A549 (cell line): ENCODE results near the gene AP4E1. TPM values are rescaled to one million over a fixed set of nuclear protein-coding genes. Genes with fewer than 3 reads are reported as not detected.

Experiments used
- ATAC-seq, 2 experiments: fragments of 200-7000 bp in 1 of 2; fragments of >200 bp in 1 of 2; cut with Nextera tagmentation in 1 of 2; cut with Tn5 transposase in 1 of 2; 3 replicates each; pipeline versions ENCODE4 v1.8.0 to v1.9.1; 2018 to 2020; ENCODE audit warnings: mild to moderate bottlenecking in 1 of 2, moderate library complexity in 1 of 2
- CTCF ChIA-PET: fragments of 300-600 bp; sonication (Branson Sonifier 250); formaldehyde crosslinking; extraction: SDS; loops from one replicate; lab custom pipeline; 2021; ENCODE audit warnings: antibody characterized with exemption, inconsistent platforms; lab: Yijun Ruan, JAX
- POLR2A ChIA-PET: fragments of 350-600 bp; formaldehyde crosslinking; extraction: SDS; loops from one replicate; lab custom pipeline; 2021; ENCODE audit warnings: antibody characterized with exemption, inconsistent platforms; lab: Yijun Ruan, JAX
- DNase-seq, 2 experiments: peaks; one replicate each; pipeline versions ENCODE4 v3.0.0 to v3.0.0-alpha.2; 2011 to 2016; ENCODE audit warnings: low read depth in 1 of 2, low spot score in 1 of 2
- FAIRE-seq: peaks from 2 replicates; lab custom pipeline; 2011; peaks lifted over from hg19 to GRCh38; lab: Jason Lieb, UNC
- H3K27ac ChIP-seq, 2 experiments: fragments of >200 bp; sonication (Bioruptor Twin); formaldehyde crosslinking; 3 replicates each; pipeline ENCODE4 v1.5.1; 2016 to 2017
- H3K4me1 ChIP-seq: fragments of >200 bp; sonication (Bioruptor Twin); formaldehyde crosslinking; 3 replicates; pipeline ENCODE4 v1.6.1; 2016
- H3K4me2 ChIP-seq: fragments of >200 bp; sonication (Bioruptor Twin); formaldehyde crosslinking; 3 replicates; pipeline ENCODE4 v1.6.1; 2016
- H3K4me3 ChIP-seq: fragments of >200 bp; sonication (Bioruptor Twin); formaldehyde crosslinking; 3 replicates; pipeline ENCODE4 v1.5.1; 2016
- H3K9me3 ChIP-seq: fragments of >200 bp; sonication (Bioruptor Twin); formaldehyde crosslinking; 3 replicates; pipeline ENCODE4 v1.6.1; 2016
- ATOH8 ChIP-seq: fragments of 250-450 bp; sonication (Bioruptor Pico); IDR thresholded peaks from 2 replicates; pipeline ENCODE4 v1.5.0; 2020; ENCODE audit warnings: low read depth, mild to moderate bottlenecking, moderate library complexity
- CBX2 ChIP-seq: fragments of 200-600 bp; sonication (generic); IDR thresholded peaks from 2 replicates; pipeline ENCODE4 v1.6.1; 2016; ENCODE audit warnings: low read depth, mild to moderate bottlenecking, borderline replicate concordance
- CBX8 ChIP-seq: fragments of 200-600 bp; sonication (generic); IDR thresholded peaks from 2 replicates; pipeline ENCODE4 v1.6.1; 2016
- CHD2 ChIP-seq: fragments of 150-350 bp; IDR thresholded peaks from 2 replicates; pipeline ENCODE4 v1.6.1; 2014; ENCODE audit warnings: low read length; ENCODE audit not compliant: partially characterized antibody
- CHD4 ChIP-seq: fragments of 200-600 bp; sonication (generic); IDR thresholded peaks from 2 replicates; pipeline ENCODE4 v1.6.1; 2016; ENCODE audit warnings: antibody characterized with exemption, mild to moderate bottlenecking, borderline replicate concordance
- E2F6 ChIP-seq: IDR thresholded peaks from 2 replicates; pipeline ENCODE4 v1.6.1; 2012; ENCODE audit warnings: low read depth, borderline replicate concordance
- ESRRA ChIP-seq: fragments of 150-350 bp; IDR thresholded peaks from 2 replicates; pipeline ENCODE4 v1.6.1; 2014; ENCODE audit warnings: mild to moderate bottlenecking, low read length, borderline replicate concordance
- FOSB ChIP-seq: fragments of 250-450 bp; sonication (Bioruptor Pico); IDR thresholded peaks from 2 replicates; pipeline ENCODE4 v1.5.0; 2020; ENCODE audit warnings: mild to moderate bottlenecking, moderate library complexity
- FOSL2 ChIP-seq, 2 experiments: fragments of 450-650 bp in 1 of 2; fragments of >200 bp in 1 of 2; sonication (Bioruptor Twin) in 1 of 2; formaldehyde crosslinking; IDR thresholded peaks; 2 replicates each; pipeline versions ENCODE4 v1.5.0 to v1.6.1; 2016 to 2020; ENCODE audit warnings: mild to moderate bottlenecking in 1 of 2, moderate library complexity in 1 of 2
- GATA3 ChIP-seq: IDR thresholded peaks from 2 replicates; pipeline ENCODE4 v1.6.1; 2012; ENCODE audit warnings: borderline replicate concordance
- HOXB5 ChIP-seq: fragments of 250-450 bp; sonication (Bioruptor Pico); IDR thresholded peaks from 2 replicates; pipeline ENCODE4 v1.5.0; 2020; ENCODE audit warnings: mild to moderate bottlenecking, moderate library complexity
- MAZ ChIP-seq: fragments of 150-350 bp; IDR thresholded peaks from 2 replicates; pipeline ENCODE4 v1.6.1; 2014; ENCODE audit warnings: antibody characterized with exemption, low read depth, low read length, borderline replicate concordance
- NFE2L2 ChIP-seq: fragments of 150-350 bp; conservative IDR thresholded peaks from 2 replicates; pipeline ENCODE4 v1.6.1; 2014; ENCODE audit warnings: low read length
- PBX3 ChIP-seq: IDR thresholded peaks from 2 replicates; pipeline ENCODE4 v1.6.1; 2012
- PHF8 ChIP-seq: fragments of 200-600 bp; sonication (generic); IDR thresholded peaks from 2 replicates; pipeline ENCODE4 v1.6.1; 2016; ENCODE audit warnings: low read depth, mild to moderate bottlenecking, antibody characterized with exemption, moderate library complexity, borderline replicate concordance
- RFX5 ChIP-seq: fragments of 450-650 bp; IDR thresholded peaks from 2 replicates; pipeline ENCODE4 v1.7.1; 2014; ENCODE audit warnings: antibody characterized with exemption, mild to moderate bottlenecking, moderate library complexity
- SMC3 ChIP-seq: fragments of >200 bp; sonication (Bioruptor Twin); formaldehyde crosslinking; IDR thresholded peaks from 3 replicates; pipeline ENCODE4 v1.6.1; 2018; ENCODE audit warnings: inconsistent platforms
- ZNF302 ChIP-seq: fragments of 250-450 bp; sonication (Bioruptor Pico); IDR thresholded peaks from 2 replicates; pipeline ENCODE4 v1.9.0; 2021; ENCODE audit warnings: inconsistent platforms, mild to moderate bottlenecking, moderate library complexity
- WGBS: methylation state at CpG from one replicate; pipeline ENCODE4 v1.1.6; 2017; ENCODE audit errors: missing lambda C conversion rate; 5-methylcytosine and 5-hydroxymethylcytosine counted together
- polyA plus RNA-seq, 4 experiments: library from polyadenylated mRNA; depleted of rRNA in 3 of 4; stranded (reverse); fragments of >200 nt; fragmentation: RNase III in 1 of 4; extraction: RNeasy Plus Mini Kit Qiagen cat#74134 plus additional on column Dnase treatment in 1 of 4; gene quantifications; 2 replicates in 3 of 4; 3 replicates in 1 of 4; pipeline ENCODE4 v1.2.3, GENCODE V29; 2011 to 2017
- TF ChIP-seq, protein P1 (sequence below): fragments of 250-450 bp; sonication (Bioruptor Pico); IDR thresholded peaks from 2 replicates; pipeline ENCODE4 v1.5.0; 2021; ENCODE audit warnings: mild to moderate bottlenecking, moderate library complexity, borderline replicate concordance
- TF ChIP-seq, protein P2 (sequence below): IDR thresholded peaks from 2 replicates; pipeline ENCODE4 v1.6.1; 2012

The AP4E1 gene
- polyA plus RNA-seq, 2 of the 4 experiments (the other 2 are of a cell fraction): 9.6 TPM

DNA sequence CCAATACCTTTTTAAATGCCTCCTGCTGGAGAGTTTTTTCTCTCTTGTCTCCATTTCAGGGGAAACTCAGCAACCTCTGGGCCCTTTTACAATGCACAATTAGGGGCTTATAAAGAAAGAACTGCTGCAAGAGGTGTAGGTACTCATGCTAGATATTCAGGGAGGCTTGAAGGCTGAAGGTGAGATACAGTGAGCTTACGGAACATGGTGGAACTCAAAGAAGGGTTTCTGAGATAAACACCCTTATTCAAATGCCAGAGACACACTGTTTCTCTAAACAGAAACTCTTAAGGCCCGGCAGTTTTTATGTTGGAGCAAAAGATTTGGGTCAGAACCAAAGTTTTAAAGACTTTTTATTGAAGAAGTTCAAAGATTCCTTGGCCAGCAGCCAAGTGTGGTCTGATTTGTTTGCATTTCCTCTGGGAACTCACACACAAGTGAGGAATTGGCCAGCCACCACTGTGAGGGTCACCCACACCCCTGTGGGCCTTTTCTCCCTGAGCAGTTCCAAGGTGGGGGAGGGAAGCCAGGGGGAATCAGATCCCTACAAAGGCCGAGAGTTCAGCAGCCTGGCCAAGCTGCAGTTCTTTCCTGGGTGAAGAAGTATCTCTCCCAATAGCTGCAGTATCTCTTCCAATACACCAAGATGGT is 138.4 kb downstream of the AP4E1 start (continued):
- no peak for TF ChIP-seq PBX3
- no peak for TF ChIP-seq NFE2L2
- no peak for TF ChIP-seq HOXB5
- no peak for TF ChIP-seq FOSL2 (IDR thresholded peaks at IDR 0.05)
- TF ChIP-seq FOSL2 (CRISPR knock-in tag; IDR thresholded peaks at IDR 0.05): no peak
- TF ChIP-seq ESRRA: no peak

GRCh38 chr15:51048308-51048707 is 139.8 kb downstream of the AP4E1 start:
- POLR2A ChIA-PET: no interaction called here
- FAIRE-seq (no peak), DNase-seq (no peak), ATAC-seq (no peak; a peak in 1 of 6 replicates)
- H3K9me3 ChIP-seq: no peaks in the 10 kb centered on the region
- H3K27ac ChIP-seq: no peak overlapping the region
- CTCF ChIA-PET: interaction anchor here (1.5 to 1.8 kb wide), 2 partner anchors 18 to 115 kb away, joined by 4 to 6 read pairs; no protein-coding TSS in a partner anchor
- TF ChIP-seq ZNF302: no peak
- no peak for TF ChIP-seq PHF8
- TF ChIP-seq CBX8: no peak
- TF ChIP-seq CBX2: no peak
- TF ChIP-seq GATA3: no peak
- no peak overlapping the region for H3K4me2 ChIP-seq
- H3K4me3 ChIP-seq: no peak overlapping the region
- H3K4me1 ChIP-seq: peaks cover 15% of the 10 kb centered on the region

DNA sequence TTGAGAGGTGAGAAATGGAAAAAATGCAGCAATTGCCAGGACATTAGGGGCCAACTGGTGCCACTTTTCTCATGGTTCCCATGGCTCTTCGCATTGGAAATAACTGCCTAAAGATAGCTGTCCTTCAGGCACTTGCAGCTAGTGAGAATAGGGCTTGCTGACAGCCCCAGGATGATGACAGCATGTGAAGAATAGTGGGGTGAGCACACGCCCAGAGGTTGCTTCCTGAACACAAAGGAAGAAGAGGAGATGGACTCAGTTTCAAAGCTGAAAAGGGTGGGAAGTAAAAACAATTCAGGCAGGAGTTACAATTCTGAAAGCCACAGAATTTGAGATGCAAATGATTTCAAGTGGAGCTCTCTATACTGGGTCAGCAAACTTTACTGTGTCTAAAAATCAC is 140.6 kb downstream of the AP4E1 start:
- DNase-seq (no peak), ATAC-seq (no peak), FAIRE-seq (no peak)
- peaks cover 15% of the 10 kb centered on the region for H3K4me1 ChIP-seq
- H3K27ac ChIP-seq: no peak overlapping the region
- ChIA-PET POLR2A (no interaction called here), CTCF (interaction anchor here (1.5 to 1.8 kb wide), 2 partner anchors 17 to 115 kb away, joined by 4 to 6 read pairs; no protein-coding TSS in a partner anchor)
- no peaks in the 10 kb centered on the region for H3K9me3 ChIP-seq
- no peak overlapping the region for H3K4me3 ChIP-seq
- 61% methylated on average over 2 of the region's 2 CpGs for WGBS
- TF ChIP-seq RFX5 (no peak), ATOH8 (CRISPR knock-in tag) (no peak), MAZ (no peak), CHD4 (no peak), SMC3 (no peak), PBX3 (no peak), PHF8 (no peak), E2F6 (no peak), CHD2 (no peak), FOSB (CRISPR knock-in tag) (no peak), FOSL2 (IDR thresholded peaks at IDR 0.05) (no peak), FOSL2 (CRISPR knock-in tag; IDR thresholded peaks at IDR 0.05) (no peak)
- TF ChIP-seq, protein P1, sequence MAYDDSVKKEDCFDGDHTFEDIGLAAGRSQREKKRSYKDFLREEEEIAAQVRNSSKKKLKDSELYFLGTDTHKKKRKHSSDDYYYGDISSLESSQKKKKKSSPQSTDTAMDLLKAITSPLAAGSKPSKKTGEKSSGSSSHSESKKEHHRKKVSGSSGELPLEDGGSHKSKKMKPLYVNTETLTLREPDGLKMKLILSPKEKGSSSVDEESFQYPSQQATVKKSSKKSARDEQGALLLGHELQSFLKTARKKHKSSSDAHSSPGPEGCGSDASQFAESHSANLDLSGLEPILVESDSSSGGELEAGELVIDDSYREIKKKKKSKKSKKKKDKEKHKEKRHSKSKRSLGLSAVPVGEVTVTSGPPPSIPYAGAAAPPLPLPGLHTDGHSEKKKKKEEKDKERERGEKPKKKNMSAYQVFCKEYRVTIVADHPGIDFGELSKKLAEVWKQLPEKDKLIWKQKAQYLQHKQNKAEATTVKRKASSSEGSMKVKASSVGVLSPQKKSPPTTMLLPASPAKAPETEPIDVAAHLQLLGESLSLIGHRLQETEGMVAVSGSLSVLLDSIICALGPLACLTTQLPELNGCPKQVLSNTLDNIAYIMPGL: no peak
- TF ChIP-seq, protein P2, sequence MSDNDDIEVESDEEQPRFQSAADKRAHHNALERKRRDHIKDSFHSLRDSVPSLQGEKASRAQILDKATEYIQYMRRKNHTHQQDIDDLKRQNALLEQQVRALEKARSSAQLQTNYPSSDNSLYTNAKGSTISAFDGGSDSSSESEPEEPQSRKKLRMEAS: no peak
- H3K4me2 ChIP-seq: no peak overlapping the region
